Measurements from ENCODE around the gene CPPED1. TPM values are rescaled to one million over a fixed set of nuclear protein-coding genes. Genes with fewer than 3 reads are reported as not detected.

CPPED1 gene
- total RNA-seq, 1 donor from 2014 or later = 41.3 TPM

GRCh38 chr16:12744860-12745259, 58.8 kb downstream of the CPPED1 start:
- peaks cover 2% of the 10 kb centered on the region for H3K4me1 Mint-ChIP-seq (ENCODE audit: low read depth, unreplicated experiment)
- H3K4me3 Mint-ChIP-seq (ENCODE audit: unreplicated experiment) = no peak overlapping the region
- no peak for TF ChIP-seq CTCF (IDR thresholded peaks at IDR 0.05; ENCODE audit: partially characterized antibody, unreplicated experiment)
- H3K9me3 Mint-ChIP-seq (ENCODE audit: unreplicated experiment) = peaks cover 11% of the 10 kb centered on the region
- H3K36me3 Mint-ChIP-seq (ENCODE audit: unreplicated experiment) = peaks cover 25% of the 10 kb centered on the region
- peaks cover 7% of the 10 kb centered on the region for H3K27me3 Mint-ChIP-seq (ENCODE audit: unreplicated experiment)
- DNase-seq = no peak
- H3K27ac Mint-ChIP-seq (ENCODE audit: unreplicated experiment) = no peak overlapping the region

GRCh38 chr16:12742741-12743140, 60.9 kb downstream of the CPPED1 start:
- Mint-ChIP-seq H3K4me3 (ENCODE audit: unreplicated experiment) (no peak overlapping the region), H3K9me3 (ENCODE audit: unreplicated experiment) (peaks cover 10% of the 10 kb centered on the region), H3K27ac (ENCODE audit: unreplicated experiment) (no peak overlapping the region), H3K4me1 (ENCODE audit: low read depth, unreplicated experiment) (peaks cover under 1% of the 10 kb centered on the region), H3K36me3 (ENCODE audit: unreplicated experiment) (peaks cover 28% of the 10 kb centered on the region), H3K27me3 (ENCODE audit: unreplicated experiment) (peaks cover 6% of the 10 kb centered on the region)
- no peak for TF ChIP-seq CTCF (IDR thresholded peaks at IDR 0.05; ENCODE audit: partially characterized antibody, unreplicated experiment)
- DNase-seq = no peak

- Mint-ChIP-seq H3K9me3 (ENCODE audit: unreplicated experiment) (peaks cover 12% of the 10 kb centered on the region), H3K4me3 (ENCODE audit: unreplicated experiment) (no peak overlapping the region), H3K4me1 (ENCODE audit: low read depth, unreplicated experiment) (no peaks in the 10 kb centered on the region), H3K36me3 (ENCODE audit: unreplicated experiment) (peaks cover 33% of the 10 kb centered on the region), H3K27ac (ENCODE audit: unreplicated experiment) (no peak overlapping the region), H3K27me3 (ENCODE audit: unreplicated experiment) (peaks cover 7% of the 10 kb centered on the region)
- no peak for DNase-seq
- TF ChIP-seq CTCF (IDR thresholded peaks at IDR 0.05; ENCODE audit: partially characterized antibody, unreplicated experiment) = no peak
These were observed 62.6 kb downstream of the CPPED1 start for GRCh38 chr16:12740986-12741610.

DNA sequence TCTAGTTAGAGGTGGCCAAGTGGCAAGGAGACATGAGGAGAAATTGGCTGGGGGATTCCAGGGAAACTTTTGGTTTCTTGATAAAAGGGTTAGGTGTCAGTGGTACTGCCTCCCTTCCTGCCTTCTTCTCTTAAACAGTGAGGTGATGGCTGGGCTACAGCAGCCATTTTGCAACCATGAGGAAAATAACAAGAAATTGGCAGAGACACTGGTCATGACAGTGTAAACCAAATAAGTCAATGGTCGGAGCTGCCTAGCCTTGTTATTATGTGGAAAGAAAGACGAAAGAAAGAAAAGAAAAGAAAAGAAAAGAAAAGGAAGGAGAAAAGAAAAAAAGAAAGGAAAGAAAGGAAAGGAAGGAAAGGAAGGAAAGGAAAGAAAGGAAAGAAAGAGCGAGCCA, 63.9 kb downstream of the CPPED1 start:
- no peak for TF ChIP-seq CTCF (IDR thresholded peaks at IDR 0.05; ENCODE audit: partially characterized antibody, unreplicated experiment)
- Mint-ChIP-seq H3K36me3 (ENCODE audit: unreplicated experiment) (peaks cover 24% of the 10 kb centered on the region), H3K9me3 (ENCODE audit: unreplicated experiment) (peaks cover 12% of the 10 kb centered on the region), H3K4me1 (ENCODE audit: low read depth, unreplicated experiment) (no peaks in the 10 kb centered on the region), H3K27me3 (ENCODE audit: unreplicated experiment) (peaks cover 7% of the 10 kb centered on the region), H3K4me3 (ENCODE audit: unreplicated experiment) (no peak overlapping the region), H3K27ac (ENCODE audit: unreplicated experiment) (no peak overlapping the region)
- no peak for DNase-seq

GRCh38 chr16:12737563-12737962, 66.1 kb downstream of the CPPED1 start:
- Mint-ChIP-seq H3K36me3 (ENCODE audit: unreplicated experiment) (peaks cover 28% of the 10 kb centered on the region), H3K27ac (ENCODE audit: unreplicated experiment) (no peak overlapping the region), H3K4me3 (ENCODE audit: unreplicated experiment) (no peak overlapping the region), H3K4me1 (ENCODE audit: low read depth, unreplicated experiment) (no peaks in the 10 kb centered on the region), H3K9me3 (ENCODE audit: unreplicated experiment) (peaks cover 14% of the 10 kb centered on the region), H3K27me3 (ENCODE audit: unreplicated experiment) (peaks cover 2% of the 10 kb centered on the region)
- no peak for DNase-seq
- no peak for TF ChIP-seq CTCF (IDR thresholded peaks at IDR 0.05; ENCODE audit: partially characterized antibody, unreplicated experiment)

Data from glutamatergic neuron (in vitro differentiated cells).